ENCODE results near the gene PPP1R13L.
A peak's percentile ranks its signal among the peaks of the same experiment; 100 is the strongest.

Gene PPP1R13L, protein sequence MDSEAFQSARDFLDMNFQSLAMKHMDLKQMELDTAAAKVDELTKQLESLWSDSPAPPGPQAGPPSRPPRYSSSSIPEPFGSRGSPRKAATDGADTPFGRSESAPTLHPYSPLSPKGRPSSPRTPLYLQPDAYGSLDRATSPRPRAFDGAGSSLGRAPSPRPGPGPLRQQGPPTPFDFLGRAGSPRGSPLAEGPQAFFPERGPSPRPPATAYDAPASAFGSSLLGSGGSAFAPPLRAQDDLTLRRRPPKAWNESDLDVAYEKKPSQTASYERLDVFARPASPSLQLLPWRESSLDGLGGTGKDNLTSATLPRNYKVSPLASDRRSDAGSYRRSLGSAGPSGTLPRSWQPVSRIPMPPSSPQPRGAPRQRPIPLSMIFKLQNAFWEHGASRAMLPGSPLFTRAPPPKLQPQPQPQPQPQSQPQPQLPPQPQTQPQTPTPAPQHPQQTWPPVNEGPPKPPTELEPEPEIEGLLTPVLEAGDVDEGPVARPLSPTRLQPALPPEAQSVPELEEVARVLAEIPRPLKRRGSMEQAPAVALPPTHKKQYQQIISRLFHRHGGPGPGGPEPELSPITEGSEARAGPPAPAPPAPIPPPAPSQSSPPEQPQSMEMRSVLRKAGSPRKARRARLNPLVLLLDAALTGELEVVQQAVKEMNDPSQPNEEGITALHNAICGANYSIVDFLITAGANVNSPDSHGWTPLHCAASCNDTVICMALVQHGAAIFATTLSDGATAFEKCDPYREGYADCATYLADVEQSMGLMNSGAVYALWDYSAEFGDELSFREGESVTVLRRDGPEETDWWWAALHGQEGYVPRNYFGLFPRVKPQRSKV
- long read RNA-seq, donor 1, partial matches to known transcripts, result 0 of 1 reads
- long read RNA-seq, donor 1, other reads (novel, unspliced or antisense), result 0 of 1 reads
- long read RNA-seq, donor 2, result 0 reads
- long read RNA-seq, donor 3, partial matches to known transcripts, result 0 of 1 reads
- long read RNA-seq, donor 3, other reads (novel, unspliced or antisense), result 0 of 1 reads
- long read RNA-seq, donor 4, partial matches to known transcripts, result 0 of 1 reads
- long read RNA-seq, donor 4, other reads (novel, unspliced or antisense), result 0 of 1 reads
- long read RNA-seq, donor 5, partial matches to known transcripts, result 15 of 21 reads
- long read RNA-seq, donor 5, other reads (novel, unspliced or antisense), result 0 of 21 reads
- long read RNA-seq, donor 6, partial matches to known transcripts, result 0 of 1 reads
- long read RNA-seq, donor 6, other reads (novel, unspliced or antisense), result 0 of 1 reads
- long read RNA-seq, donor 7, partial matches to known transcripts, result 6 of 10 reads
- long read RNA-seq, donor 7, other reads (novel, unspliced or antisense), result 0 of 10 reads
- long read RNA-seq, donor 8, partial matches to known transcripts, result 0 of 1 reads
- long read RNA-seq, donor 8, other reads (novel, unspliced or antisense), result 0 of 1 reads

DNA sequence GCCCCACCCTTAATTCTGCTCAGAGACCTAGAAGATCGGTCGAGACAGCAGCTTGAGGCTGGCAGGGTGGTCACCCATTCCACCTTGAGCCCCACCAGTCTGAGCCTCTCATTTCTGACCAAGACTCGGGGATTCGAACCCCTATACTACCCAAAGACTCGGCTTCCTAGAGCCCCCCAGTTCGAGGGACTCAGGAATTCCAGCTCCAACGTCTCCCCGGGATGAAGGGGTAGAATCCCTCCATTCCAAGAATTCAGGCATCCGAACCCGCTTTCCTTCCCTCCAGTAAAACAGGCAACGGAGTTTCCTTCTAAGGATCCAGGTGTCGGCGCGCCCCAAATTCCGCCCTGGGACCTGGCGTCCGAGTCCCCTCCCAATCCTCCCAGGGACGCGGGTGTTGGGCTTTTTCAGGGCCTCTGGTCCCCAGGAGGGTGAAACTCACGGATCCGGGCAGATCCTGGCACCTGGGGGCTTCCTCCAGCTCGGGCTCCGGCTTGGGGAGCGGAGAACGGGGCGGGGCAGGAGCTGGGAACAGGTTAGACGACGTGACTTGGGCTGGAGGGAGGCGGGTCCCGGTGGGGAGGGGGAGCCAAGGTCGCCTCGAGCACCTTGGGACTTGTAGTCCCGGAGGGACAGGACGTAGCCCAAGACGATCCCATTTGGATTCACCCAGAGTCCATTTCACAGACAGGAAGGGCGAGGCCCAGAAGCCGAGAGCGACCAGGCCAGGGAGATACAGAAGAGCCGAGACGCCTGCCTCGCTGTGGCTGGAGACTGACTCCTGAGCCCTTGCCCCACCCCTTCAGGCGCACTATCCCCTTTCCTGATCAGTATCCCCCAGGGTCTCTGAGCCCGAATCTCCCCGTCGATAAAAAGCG, at the start of gene PPP1R13L:
Gene PPP1R13L, minus strand, starts transcription at position 513 of the 878 bp plus-strand sequence. CDS start 6,751 bp downstream, outside the sequence.
- DNase-seq, result no peak

DNA sequence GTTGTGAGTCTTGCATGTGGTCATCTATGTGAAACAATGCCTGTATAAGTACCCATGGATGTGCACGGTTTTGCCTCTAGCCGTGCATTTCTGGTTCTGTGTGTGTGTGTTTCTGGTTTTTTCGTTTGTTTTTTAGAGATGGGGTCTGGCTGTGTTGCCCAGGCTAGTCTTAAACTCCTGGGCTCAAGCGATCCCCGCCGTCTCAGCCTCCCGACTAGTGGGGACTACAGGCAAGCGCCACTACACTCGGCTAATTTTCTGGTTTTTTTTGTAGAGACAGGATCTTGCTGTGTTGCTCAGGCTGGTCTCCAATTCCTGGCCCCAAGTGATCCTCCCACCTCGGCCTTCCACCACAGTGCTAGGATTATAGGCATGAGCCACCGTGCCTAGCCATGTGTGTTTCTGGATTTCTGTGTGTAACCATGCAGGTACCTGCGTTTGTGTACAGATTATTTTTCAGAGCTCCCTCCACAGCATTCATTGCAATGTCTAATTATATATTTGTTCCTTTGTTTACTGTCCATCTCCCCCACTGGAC, 47.0 kb upstream of the PPP1R13L start:
- DNase-seq, result no peak

DNA sequence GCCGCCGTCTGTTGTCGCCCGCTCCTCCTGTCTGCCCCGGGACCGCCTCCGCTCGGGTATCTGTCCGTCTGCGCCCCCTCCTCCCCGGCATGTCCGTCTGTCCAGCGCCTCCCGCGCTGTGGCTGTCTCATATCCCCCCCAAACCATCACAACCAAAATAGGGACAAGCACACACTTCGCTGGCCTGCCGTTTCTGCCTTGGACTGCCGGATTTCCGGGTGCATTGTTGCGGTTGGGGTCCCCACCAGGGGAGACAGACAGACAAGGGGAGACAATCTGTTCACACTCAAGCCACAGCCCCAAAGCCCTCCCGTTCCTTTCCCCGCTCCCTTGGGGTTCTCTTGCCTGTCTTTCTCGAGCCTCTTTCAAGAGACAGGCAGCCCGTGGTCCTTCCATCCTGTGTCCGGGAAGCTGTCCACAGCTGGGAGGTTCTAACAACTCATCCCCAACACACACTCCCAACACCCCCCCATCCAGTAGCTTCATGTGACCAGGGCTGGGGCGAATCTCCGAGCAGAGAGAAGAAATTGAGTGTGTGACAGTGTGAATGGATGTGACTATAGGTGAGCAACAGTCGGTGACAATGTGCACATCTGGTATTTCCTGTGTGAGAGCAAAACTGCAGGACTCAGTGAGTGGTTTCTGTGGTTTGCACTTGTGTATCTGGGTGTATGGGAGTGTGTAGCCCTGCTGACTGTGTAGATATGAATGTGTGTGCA, 46.4 kb upstream of the PPP1R13L start:
- peak; percentile 73 for DNase-seq

DNA sequence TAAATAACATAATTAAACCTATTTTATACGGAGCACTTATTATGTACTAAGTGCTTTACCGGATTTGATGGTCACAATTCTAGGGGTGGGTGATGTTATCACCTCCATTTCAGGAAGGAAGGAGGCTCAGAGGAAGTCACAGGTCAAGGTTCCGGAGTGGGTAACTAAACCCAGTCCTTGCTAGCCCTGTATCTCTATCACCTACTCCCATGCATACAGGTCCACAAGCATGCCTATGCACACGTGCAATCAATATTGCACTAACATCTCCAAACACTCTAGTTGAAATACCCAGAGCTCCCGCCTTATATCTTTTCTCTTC, 45.1 kb upstream of the PPP1R13L start:
- no peak for DNase-seq

DNA sequence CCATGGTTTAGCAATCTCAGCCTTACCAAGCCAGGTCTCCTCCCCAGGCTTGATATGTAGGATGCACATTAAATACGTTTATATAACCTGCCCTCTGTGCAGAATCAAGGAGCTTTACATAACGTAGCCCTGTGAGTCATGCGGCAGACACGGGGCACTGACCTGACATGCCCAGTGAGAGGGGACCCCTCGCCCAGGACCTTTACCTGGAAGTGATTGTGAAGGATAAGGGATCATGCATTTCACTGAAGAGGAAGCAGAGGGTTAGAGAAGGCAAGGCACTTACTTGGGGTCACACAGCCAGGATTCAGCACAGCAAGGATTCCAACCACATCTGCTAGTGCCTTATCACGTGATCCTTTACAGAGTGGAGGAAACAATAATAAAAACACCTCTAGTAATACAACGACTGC, 44.0 kb upstream of the PPP1R13L start:
- DNase-seq, result no peak

DNA sequence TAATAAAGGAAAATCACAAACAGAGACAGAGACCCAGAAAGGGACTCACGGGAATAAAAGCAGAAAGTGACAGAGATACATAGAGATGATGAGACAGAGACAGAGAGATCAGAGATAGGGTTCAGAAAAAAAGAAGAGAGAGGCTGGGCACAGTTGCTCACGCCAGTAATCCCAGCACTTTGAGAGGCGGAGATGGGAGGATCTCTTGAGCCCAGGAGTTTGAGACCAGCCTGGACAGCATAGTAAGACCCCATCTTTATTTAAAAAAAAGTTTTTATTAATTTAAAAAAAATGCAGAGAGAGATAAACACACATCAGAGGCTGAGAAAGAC, 43.5 kb upstream of the PPP1R13L start:
- no peak for DNase-seq

DNA sequence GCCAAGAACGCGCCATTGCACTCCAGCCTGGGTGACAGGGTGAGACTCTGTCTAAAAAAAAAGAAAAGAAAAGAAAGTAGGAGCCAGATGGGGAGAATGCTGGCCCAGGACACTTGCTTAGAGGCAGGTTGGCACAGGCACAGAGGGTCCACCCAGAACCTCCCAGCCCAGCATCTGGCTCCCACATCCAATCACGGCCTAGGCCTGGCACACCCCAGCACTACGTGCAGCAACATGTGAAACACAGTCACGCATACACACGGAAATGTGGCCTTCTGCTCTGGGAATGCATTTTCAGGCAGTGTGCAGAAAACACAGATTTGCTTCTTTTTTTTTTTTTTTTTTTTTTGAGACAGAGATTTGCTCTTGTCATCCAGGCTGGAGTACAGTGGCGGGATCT, 42.1 kb upstream of the PPP1R13L start:
- DNase-seq, result no peak

DNA sequence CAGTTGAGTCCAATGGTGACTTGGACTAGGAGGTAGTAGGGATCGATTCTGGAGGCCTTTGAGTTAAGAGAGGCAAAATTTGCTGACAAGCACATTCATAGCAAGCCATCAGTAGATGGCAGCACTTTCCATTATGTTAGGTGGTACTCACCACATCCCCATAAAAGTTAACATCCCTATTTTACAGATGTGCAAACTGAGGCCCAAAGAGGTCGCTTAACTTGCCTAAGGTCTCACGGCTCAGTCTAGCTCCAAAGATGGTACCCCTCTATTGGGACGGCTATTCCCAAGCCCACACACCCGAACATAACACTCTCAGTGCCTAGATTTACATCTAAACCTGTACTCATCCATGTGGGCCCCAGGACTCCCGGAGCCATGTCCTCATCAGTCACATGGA, 41.4 kb upstream of the PPP1R13L start:
- DNase-seq, result no peak

DNA sequence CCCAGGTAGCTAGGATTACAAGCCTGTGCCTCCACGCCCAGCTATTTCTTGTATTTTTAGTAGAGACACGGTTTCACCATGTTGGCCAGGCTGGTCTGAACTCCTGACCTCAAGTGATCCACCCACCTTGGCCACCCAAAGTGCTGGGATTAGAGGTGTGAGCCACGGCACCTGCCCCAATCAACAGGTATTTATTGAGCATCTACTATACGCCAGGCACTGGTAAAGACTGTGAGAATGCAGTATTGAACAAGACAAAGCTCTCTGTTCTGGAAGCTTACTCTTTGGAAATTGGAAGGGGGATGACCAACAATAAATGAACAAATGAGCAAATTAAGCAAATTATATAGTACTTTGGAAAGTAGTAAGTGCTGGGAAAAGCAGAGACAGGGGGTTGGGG, 40.3 kb upstream of the PPP1R13L start:
- DNase-seq, result no peak

DNA sequence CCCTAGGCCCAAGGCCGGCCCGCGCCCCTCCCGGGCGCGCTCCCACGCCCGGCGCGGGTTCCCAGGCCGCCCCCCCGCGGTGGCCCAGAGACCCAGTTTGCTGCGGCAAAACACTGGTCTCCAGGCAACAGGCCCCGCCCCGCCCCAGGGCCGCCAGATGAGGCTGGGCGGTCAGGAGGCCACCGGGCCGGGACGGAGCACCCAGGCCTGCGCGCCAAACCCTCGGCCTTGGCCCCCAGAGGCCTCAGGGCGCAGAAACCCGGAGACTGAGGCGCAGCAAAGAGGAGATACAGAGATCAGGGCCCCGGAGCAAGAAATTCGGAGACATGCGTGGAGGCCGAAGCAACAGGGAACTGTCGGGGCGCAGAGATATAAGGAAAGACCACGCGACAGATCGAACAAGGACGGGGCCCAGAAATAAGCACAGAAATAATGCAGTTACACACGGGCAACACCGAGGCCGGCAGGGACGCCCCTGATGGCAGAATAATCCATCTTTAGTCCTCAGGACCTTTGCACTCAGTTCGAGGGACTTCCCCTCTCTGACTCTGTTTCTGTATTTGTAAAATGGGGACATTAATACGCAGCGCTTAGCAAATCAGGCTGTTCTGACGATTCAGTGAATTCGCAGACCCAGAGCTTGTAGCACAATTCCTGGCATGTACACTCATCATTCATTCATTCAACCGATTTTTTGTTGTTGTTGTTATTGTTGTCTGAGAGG, 39.6 kb upstream of the PPP1R13L start:
- peak; percentile 76 for DNase-seq

DNA sequence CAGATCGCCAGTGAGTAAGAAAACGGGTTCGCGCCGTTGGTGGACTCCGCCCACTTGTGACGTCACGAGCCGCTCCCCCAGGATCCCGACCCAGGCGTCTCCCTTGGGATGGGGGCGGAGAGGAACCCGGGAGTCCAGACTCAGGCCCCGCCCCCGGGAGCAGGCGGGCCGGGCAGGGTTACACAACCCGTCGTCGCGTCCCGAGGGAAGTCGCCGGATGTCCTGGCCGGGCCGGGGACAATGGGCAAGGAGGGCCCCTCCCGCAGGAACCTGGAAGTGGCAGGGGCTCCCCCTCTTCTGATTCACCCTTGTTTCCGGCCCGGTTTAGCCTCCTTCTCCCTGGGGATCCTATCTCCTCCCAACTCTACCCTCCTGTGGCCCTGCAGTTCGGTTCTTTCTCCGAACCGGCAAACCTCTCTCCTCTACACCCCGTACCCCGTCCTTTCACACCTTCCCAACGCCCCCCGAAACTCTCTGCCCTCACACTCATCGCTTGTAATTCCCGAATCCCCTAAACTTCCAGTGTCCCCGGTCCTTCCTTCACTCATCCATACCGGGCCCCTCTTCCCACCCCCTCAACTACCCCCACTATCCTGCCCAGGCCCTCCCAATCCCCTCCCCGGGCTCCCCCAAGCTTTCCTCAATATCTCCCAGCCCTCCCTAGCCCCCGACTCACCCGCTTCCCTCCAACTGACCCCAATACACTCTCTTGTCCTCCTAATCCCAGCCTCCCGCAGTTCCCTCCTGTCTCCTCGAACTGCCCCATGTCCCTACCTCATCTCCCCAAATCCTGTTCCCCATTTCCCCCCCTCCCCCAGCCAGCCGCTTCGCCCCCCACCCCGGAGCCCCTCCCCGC, 38.8 kb upstream of the PPP1R13L start:
- DNase-seq, result peak; percentile 89

DNA sequence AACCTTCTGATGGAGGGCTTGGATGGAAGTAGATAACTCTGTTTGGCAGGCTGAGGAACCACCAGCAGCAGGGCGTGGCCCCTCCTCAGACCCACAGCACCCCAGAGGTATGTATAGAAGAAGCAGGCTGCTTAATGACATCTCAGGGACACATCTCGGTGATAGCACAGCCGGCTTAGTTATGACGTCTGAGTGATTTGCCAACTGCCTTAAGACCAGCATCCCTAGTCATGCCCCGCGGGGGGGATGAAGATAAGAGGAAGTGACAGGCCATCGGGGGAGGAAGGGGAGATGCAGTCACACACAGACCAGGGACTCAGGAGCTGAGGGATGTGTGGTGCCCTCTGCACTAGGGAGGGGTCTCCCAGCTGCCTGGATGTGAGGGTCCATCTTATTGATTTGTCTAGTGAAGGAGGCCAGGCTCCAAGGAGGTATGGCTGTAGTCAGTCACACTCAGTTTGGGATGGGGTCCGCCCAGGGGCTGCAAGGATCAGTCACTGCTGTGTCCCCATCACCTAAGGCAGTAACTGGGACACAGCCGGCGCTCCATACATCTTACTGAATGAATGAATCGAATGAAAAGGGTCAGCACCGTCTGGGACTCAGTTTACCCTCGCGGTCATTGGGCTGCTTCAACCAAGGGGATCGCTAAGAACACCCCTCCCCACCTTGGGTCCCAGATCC, 38.1 kb upstream of the PPP1R13L start:
- DNase-seq, result no peak

DNA sequence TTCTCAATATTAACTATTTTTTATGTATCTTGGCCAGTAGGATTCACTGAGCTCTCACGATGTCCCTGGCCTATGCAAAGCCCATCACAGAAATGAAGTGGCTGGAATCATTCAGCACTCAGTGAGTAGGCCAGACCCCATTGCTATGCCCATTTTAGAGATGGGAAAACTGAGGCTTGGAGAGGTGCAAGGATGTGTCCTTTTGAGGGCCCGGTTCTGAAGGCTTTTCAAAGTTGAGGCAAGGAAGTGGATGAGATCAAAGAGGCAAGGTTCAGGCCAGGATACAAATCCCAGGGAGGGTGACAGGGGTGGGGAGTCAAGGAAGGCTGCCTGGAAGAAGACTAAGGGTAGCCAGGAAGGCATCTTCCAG, 37.5 kb upstream of the PPP1R13L start:
- no peak for DNase-seq

DNA sequence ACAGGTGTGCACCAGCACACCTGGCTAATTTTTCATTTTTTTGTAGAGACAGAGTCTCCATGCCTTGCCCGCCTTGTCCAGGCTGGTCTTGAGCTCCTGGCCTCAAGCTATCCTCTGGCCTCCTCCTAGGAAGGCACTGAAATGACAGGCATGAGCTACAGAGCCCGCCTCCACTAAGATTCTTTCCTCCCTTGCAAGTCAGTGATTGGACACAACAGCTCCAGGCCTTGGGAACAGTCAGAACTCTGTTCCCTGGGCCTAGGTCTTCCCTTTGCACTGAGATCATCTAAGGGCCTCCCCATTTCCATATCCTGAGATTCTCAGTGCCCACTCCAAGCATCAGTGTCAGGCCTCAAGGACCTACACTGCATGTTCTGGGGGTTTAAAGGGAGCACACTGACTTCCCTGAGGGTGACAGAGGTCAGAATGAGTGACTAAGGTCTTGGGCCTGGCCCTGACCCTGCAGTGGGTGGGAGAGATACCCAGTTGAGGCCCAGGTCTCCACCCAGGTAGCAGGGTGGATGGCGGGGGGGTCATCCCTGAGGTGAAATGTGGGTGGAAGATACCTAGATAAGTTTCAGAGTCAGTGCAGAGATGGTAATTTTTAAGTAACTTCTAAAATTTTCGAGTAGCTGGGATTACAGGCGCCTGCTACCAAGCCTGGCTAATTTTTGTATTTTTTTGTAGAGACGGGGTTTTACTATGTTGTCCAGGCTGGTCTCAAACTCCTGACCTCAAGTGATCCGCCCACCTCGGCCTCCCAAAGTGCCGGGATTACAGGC, 36.2 kb upstream of the PPP1R13L start:
- no peak for DNase-seq

DNA sequence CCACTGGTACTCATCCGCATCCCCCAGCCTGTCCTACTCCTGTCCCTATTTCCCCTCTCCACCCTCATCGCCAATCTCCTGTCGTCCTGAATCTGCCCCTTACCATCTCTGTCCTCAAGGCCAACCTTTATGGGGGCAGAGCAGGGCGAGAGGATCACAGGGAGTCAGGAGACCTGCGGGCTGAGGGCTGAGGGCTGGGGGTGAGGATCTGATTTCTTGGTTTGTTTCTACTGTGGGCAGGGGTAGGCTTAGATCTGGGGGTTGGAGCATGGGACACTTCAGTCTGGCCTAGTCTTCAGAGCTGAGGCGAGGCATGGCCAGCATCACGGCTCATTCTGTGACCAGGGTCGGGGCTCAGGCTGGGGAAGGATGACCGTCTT, 35.4 kb upstream of the PPP1R13L start:
- peak; percentile 47 for DNase-seq

DNA sequence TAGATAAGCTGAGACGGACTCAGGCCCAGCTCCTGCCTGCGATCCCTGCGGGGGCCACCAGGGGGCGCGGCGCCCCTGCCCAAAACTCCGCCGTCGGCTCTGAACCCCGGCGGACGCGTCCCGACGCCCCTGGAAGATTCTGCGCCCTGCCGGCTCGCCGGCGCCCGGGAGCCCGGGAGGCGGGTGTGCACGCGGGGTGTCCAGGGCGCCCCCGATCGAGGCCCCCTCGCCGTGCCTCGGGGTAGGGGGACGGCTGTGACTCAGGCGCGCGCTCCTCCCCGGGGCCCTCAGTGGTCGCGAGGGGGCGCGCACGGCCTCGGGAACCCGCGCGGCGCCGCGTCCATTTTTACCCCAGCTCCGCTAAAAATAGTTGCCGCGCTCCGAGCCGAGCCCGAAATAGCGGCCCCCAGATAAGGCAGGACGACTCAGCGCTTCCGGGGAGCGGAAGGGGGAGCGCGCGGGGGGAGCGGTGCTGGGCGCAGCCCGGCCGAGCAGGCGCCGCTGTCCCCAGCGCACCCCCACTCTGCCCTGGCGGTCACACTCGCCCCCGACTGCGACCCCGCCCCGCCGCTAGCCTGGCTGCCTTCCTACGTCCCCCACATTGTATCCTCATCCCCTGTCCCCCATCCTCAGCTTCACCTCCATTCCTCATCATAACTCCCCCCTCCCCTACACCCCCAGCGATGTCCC, 34.8 kb upstream of the PPP1R13L start:
- DNase-seq, result peak; percentile 99

DNA sequence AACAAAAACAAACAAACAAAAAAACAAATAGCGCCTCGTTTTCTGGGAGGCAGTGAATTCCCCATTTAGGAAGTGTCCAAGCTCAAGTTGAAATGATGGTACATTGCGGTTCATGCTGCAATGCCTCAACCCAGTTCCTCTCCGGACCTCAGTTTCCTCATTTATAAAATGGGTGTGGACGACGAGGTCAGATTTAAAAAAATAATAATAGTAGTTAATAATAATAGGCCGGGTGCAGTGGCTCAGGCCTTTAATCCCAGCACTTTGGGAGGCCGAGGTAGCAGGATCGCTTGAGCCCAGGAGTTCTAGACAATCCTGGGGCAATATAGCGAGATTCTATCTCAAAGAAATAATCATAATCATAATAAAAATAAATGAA, 34.3 kb upstream of the PPP1R13L start:
- no peak for DNase-seq

Measured in right kidney (tissue), 9 donors.